Breast epithelium (tissue), 3 donors: ENCODE data around the gene D2HGDH.

Source experiments
- CTCF ChIP-seq, 3 donors: fragments of 450-650 bp; IDR thresholded peaks; one replicate each; pipeline ENCODE4 v1.5.1; 2016 to 2017; ENCODE audit warnings: antibody characterized with exemption in 3 of 3, mild to moderate bottlenecking in 3 of 3, moderate library complexity in 3 of 3
- POLR2A ChIP-seq: fragments of 450-650 bp; IDR thresholded peaks from one replicate; pipeline ENCODE4 v1.6.1; 2016; ENCODE audit warnings: antibody characterized with exemption, mild to moderate bottlenecking, moderate library complexity
- POLR2AphosphoS5 ChIP-seq, 3 donors: sonication (generic); formaldehyde crosslinking; IDR thresholded peaks; one replicate each; pipeline ENCODE4 v1.6.1; 2017; ENCODE audit warnings: antibody characterized with exemption in 3 of 3

GRCh38 chr2:241794250-241794823 is 59.9 kb downstream of the D2HGDH start:
- TF ChIP-seq CTCF (IDR thresholded peaks at IDR 0.05): no peak
- TF ChIP-seq POLR2A: no peak
- TF ChIP-seq POLR2AphosphoS5 (IDR thresholded peaks at IDR 0.05): no peak
